GM18511 (cell line): Measurements from ENCODE around the gene APP.
A peak's percentile ranks its signal among the peaks of the same experiment; 100 is the strongest.

Experiments
- ATAC-seq: cut with Tn5 transposase; IDR thresholded peaks from one replicate; pipeline ENCODE4 v1.9.1; 2021; ENCODE audit warnings: mild to moderate bottlenecking, moderate library complexity; ENCODE audit not compliant: unreplicated experiment

The APP gene

DNA sequence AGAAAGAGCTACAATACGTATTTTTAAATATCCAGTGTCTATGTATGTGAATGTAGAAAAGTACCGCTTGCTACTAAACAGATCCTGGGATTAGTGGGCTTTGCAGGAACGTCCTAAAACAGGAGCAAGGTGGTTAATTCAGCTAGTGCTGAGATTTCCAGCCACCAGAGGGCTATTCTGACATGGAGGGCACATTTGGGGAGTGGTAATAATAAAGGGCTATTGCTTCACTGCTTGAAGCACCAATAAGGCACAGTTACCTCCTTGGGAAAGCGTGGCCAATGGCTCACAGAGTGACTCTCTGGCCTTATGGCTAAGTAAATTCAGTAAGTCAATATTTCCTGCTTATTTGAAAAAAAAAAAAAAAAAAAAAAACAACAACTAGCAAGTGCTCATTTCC is 283.4 kb downstream of the APP start:
- no peak for ATAC-seq

DNA sequence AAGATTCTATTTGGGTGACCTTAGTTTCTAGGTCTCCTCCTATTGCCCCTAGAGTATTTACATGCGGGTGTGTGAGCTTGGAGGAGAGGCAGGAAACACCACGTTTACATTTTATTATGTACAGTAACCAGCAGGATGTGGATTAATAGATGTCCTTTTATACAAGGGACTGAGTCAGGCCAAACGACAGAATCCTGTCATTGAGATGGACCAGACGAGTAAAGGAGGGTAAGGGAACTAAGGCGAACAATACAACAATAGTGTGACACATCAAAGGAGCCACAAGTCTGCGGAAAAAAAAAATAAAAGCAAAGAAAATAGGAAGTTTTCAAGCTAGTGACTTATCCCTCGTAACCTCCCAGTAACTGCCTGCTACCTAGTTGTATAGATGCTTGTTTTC is 284.7 kb downstream of the APP start:
- no peak for ATAC-seq

DNA sequence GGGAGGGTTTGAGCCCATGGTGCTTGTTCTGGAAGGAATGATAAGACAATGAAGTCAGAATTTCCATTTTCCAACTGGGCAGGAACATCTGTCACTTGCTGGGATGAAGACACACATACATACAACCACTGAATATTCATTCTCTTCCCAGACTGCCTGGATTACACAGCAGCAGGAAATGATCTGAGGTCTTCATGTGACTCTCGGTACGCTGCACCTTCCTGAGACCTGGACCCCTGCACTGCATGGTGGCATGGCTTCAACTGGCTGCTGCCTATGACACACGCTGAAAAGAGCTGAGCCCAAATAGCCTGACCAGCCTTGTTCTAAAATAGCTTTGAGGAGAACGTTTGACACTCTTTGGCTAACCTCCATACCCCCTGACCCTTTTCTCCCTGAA is 285.2 kb downstream of the APP start:
- ATAC-seq, result no peak

DNA sequence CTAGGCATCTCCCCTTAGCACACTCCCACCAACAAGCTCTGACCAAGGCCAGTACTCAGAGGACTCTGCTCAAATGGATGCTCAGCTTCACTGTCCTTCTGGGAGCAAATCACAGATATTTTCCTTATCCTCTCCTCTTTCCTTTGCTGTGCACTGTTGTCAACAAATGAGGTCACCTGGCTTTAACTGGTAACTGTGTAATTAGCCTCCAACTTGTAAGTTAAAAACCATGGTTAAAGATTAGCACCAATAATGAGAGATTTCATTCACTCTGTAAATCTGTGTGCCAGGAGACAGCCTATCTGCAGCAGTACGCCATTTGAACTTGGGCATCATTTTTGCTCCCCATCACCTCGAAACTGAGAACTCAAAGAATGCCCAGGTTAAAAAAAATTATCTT is 286.3 kb downstream of the APP start:
- no peak for ATAC-seq

DNA sequence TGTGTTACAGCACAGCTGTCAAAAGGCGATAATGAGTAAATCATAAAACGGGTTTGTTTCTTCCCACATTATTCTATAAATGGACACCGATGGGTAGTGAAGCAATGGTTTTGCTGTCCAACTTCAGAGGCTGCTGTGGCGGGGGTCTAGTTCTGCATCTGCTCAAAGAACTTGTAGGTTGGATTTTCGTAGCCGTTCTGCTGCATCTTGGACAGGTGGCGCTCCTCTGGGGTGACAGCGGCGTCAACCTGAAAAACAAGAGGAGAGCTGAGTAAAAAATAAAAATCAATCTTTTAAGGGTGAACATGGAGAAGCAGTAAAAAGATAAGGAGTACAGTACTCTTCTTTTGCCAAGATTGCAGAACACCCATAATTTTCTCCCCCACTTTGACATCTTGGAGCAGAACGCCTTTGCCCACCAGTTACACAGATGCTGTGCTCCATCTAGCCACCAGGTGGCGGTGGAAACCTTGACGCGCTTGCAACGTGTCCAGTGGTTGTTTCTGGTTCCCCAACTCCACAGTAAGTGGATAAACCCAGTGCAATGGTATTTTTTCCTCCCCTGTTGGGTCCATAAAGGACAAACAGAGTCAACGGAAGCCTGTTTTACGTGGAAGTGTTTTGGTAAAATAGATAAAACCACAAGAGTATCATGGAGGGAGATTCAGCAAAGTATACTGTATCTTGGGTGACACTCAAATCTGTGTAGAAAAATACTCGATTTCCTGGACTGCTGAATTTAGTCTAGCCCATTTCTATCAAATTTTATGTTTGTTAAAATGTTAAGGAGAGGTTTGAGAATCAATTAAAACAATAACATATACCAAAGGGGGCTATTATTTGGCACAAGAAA is 288.8 kb downstream of the APP start:
- peak; percentile 95 for ATAC-seq

DNA sequence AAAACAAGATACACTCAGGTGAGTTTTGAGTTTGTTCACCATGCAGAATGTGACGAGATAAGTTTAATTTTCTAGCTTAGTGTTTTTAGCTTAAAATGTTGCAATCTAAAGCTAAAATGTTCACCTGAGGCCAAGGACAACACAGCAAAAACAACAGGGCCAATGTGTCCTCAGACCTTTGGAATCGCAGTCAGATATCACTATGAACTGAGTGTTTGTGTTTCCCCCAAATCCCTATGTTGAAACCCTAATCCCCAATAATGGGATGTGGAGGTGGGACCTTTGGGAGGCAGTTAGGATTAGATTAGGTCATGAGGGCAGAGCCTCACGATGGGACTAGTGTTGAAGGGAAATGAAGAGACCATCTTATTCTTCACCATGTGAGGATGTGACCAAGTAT is 291.4 kb downstream of the APP start:
- no peak for ATAC-seq

DNA sequence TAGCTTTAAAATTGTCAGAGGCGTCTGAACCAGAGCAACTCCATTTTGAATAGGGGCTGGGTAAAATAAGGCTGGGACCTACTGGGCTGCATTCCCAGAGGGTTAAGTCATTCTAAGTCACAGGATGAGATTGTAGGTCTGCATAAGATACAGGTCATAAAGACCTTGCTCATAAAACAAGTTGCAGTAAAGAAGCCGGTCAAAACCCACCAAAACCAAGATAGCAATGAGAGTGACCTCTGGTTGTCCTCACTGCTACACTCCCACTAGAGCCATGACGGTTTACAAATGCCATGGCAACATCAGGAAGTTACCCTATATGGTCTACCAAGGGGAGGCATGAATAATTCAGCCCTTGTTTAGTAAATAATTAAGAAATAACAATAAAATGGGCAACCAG is 292.2 kb downstream of the APP start:
- ATAC-seq, result no peak

DNA sequence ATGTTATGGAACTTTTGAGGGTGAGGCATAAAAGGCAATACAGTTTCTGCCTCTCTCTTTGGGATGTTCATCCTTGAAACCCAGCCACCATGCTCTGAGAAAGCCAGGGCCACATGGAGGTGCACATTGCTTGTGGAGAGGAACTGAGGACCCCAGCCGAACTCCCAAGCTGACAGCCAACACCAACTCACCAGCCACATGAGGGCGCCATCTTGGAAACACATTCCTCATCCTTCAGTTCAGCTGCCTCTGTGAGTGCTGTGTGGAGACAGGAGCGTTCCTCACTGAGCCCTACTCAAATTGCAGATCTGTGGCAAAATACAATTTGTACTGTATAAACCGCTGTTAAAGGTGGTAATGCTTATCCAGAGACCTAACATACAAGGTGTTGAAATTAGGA is 298.3 kb downstream of the APP start:
- ATAC-seq, result no peak

DNA sequence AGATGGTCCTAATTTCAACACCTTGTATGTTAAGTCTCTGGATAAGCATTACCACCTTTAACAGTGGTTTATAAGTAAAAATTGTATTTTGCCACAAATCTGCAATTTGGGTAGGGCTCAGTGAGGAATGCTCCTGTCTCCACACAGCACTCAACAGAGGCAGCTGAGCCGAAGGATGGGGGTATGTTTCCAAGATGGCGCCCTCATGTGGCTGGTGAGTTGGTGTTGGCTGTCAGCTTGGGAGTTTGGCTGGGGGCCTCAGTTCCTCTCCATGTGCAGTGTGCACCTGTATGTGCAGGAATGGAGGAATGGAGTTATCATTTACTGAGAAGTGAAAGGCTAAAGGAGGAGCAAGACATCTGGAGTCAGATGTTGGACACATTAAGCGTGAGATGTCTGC is 299.0 kb downstream of the APP start:
- ATAC-seq, result no peak

DNA sequence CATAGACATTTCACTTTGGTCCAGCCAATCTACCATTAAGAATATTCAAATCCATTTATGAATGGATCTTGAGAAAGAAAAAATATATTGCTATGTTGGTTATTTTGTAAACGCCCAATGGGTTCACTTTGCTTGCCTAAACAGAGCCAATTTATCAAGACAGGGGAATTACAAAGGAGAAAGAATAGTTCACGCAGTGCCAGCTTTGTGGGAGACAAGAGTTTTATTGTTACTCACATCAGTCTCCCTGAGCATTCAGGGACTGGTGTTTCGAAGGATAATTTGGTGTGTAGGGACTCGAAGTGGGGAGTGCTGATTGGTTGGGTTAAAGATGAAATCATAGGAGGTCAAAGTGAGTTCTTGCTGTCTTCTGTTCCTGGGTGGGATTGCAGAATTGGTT is 300.5 kb downstream of the APP start:
- no peak for ATAC-seq

DNA sequence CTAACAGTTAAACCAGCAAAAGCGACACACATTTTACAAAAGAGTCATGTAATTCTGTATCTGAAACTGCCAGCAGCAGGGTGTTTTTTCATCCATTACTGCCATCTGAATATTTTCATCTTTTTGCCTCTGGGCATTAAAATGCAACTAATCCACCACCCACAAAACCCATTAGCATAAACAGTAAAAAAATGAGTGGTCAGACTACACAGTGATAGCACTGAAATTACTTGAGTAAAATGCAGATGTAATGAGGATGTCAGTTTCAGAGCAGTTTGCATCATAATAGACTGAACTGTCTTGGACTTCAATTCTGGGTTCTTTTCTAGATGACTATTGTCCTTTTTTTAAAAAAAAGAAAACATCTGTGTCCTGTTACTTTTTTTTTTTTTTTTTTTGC is 303.5 kb downstream of the APP start:
- no peak for ATAC-seq

DNA sequence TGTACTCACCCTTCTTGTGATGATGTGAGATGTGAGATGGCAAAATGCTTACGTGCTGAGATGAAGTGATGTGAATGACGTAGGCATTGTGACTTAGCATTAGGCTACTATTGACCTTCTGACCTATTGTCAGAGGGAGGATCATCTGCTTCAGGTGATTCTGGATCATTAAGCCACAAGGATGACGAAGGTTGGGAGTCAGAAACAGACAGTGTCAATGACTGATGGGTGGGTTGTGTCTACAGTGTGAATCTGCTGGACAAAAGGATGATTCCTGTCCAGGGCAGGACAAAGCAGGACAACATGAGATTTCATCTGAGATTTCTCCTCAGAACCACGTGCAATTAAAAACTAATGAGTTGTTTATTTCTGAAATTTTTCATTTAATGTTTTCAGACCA is 306.8 kb downstream of the APP start:
- ATAC-seq, result no peak

DNA sequence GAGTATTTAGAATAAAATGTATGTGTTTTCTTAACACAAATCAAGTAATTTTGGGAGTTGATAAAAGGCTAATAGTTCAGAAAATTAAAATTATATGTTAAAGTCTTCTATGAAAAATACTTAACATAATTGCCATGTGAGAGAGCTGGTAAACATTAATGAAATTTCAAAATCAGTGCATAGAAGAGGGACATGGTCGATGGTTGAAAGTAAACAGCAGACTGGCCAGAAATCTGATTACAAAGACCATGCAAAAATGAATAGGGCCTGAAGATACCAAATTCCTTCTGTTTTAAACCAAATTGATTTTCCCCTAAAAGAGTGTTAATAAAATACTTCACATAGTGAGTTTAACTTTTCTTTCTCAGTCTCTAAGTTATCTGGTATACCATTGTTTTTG is 307.5 kb downstream of the APP start:
- ATAC-seq, result no peak

DNA sequence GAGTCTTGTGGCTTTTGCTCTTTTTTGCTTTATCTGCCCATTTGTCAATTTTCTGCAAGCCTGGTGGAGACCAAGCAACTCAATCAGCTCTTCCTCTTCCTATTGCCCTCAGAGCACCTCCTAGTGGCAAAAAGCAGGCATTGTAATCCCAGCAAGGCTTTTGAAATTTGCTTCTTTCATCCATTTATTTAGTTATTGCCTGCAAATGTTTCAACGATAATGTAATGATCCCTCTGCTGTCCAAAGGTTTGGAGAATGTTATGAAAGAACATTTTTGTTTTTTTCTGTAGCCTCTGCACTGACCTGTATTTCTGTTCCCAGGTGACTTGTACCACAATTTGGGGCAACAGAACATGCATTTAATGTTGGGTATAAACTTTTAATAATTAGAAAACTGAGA is 308.0 kb downstream of the APP start:
- peak; percentile 79 for ATAC-seq

DNA sequence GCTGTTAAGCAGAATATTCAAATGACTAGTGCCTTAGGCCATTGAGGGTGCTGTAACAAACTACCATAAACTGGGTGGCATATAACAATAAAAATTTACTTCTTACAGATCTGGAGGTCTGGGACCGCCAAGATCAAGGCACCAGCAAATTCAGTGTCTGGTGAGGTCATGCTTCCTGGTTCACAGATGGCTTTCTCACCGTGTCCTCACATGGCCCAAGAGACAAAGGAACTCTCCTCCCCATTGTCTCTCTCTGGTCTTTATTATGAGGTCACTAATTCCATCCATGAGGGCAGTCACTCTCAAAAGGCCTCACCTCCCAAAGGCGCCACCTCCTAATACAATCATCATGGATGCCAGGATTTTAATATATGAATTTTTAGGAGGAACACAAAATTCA is 308.5 kb downstream of the APP start:
- ATAC-seq, result no peak

DNA sequence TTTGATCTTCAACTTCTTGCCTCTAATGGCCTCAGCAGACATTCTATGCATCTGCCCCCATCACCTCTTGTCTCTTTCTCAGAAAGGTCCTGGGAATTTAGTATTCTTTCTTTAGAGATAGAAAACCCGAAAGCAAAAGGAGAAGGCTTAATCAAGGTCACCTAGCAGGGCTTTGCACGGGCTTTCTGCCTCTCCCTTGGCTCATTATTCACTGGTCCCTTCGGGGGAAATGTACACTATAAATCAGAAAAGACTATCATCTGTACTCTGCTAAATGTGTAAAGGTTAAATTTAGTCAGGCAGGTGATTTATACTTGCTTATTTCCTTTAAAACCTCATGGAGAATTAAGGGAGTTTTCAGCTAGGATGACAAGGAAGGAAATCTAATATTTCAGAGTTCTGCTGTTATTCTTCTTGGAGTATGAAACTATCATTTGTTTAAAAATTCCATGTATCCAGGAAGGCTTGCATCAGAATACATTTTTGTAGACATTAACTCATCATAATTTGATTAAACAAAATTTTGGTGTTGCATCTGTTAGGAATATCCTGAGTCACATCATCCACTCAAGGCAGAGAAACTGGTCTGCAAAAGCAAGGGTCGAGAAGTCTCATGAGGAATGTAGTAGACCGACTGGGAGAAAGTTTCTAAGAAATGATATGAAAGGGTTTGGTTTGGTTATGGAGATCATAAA is 311.2 kb downstream of the APP start:
- no peak for ATAC-seq

DNA sequence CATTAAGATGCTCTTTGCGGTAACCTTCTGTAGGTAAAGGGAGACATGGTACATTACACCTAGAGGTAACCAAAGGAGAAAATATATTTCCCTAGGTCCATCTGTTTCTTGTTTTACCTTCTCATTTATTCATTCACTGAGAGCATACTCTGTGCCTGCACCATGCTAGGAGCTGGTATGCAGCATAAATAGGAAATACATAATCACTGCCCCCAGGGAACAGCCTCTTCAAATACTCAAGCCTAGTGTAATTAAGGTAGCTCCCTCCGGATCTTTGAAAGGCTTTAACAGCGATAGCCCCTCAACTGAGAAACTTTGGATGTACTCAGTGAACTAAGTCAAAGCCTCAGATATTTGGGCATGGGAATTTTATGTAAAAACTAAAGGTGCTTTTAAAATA is 312.2 kb downstream of the APP start:
- no peak for ATAC-seq

DNA sequence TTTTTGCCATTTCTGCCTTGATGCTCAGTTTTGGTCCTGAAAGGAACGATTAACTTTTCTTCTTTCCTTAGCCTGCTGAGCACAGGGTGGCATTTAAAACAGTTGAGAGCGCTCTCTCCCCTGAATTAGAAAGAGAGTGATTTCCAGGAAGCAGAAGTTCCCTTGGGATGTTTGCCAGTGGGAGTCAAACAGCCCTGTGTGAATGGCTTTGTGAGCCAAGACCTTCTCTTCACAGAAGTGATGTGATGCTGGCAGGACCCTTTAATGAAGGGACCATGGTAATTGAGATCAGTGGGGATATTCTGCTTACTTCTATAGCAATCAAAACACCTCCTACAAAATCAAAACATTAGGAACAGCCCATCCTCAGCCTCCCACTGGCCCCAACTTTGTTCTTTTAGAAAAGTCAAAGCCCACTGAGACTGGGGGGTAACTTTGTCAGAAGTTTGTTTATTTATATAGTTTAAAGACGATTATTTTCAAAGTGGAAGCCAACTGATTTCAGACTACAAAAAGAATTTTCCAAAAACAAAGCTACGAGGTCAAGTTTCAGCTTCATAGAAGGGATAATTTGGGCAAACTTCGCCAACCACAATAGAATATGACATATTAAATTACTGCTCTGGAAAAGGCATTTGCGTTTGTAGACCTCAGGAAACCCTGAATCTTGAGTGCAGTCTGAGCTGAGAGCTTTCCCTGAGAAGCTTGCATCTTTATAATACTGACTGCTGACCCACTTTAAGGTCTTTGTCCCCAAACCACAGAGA is 313.1 kb downstream of the APP start:
- no peak for ATAC-seq

DNA sequence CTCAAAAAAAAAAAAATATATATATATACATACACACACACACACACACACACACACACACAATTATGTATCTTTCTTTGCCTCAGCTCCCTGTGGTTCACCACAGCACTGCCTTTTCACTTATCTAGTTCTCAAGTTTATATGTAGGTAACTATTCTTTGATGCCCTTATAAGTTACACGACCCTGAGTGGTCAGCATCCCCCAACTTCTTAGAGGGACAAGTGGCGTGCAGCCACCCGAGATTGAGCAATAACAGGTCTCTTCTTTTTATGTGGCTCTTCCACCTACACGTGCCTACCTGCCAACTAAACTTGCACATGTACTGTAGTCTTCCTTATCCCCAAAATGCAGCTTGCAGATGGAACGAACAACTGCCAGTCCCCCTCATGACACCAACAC is 315.0 kb downstream of the APP start:
- no peak for ATAC-seq

DNA sequence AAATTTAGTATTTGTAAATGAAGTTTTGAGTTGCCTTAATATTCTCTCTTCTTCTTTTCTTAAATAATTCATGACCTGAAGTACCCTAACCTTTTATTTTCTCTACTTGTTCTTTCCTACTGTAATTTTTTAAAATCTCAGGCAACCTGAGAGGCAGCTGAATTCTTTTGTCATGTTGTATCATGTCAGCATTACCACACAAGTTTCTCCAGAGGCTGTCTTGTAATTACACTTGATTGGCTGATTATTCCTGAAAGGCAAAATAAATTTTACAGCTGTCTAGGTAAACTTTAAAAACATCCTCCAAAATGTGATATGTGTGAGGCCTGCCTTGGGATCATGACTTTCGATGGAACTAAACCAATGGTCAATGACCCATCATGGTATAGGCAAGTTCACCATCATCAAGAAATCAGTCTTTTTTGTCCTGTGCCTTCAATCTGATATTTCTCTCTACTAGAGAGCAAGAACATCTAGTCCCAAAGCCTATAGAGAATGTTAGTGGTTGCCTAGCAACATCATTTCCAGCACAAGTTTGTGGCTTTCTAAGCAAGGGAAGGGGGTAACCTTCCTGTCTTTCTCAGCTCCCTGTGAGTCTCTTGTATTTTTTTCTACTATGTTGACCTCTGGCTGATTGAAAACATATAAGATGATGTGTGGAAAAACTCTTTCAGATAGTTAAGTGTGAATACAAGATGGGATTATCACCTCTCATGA is 320.3 kb downstream of the APP start:
- ATAC-seq, result no peak

DNA sequence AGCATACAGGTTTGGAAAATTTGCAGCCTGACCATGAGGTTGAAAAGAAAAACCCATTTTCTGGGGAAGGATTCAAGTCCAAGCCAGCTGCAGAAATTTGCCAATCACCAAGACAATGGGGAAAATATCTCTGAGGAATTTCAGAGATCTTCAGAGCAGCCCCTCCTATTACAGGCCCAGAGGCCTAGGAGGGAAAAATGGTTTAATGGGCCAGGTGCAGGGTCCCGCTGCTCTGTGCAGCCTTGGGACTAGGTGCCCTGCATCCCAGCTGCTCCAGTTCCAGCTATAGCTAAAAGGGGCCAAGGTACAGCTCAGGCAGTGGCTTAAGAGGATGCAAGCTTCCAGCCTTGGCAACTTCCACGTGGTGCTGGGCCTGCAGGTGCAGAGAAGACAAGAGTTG is 322.3 kb downstream of the APP start:
- ATAC-seq, result no peak
